ENCODE results near the gene EP400.

DNA sequence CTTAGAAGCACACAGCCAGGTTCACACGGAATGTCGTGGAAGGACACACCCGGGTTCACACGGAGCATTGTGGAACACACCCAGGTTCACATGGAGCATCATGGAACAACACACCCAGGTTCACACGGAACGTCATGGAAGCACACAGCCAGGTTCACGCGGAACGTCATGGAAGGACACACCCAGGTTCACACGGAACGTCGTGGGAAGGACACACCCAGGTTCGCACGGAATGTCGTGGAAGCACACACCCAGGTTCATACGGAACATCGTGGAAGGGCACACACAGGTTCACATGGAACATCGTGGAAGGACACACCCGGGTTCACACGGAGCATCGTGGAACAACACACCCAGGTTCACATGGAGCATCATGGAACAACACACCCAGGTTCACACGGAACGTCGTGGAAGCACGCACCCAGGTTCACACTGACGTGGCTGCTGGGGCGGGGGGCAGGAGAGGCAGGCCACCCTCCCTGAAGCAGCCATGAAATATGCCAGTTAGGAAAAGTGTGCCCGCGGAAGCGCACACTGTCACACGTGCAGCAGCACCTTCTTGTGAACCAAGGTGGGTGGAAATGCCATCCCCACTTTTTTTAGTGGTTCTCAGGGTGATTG lies 86.4 kb downstream of the EP400 start:
- TF ChIP-seq EZH2 (IDR thresholded peaks at IDR 0.05) = no peak
- TF ChIP-seq POLR2AphosphoS5 (IDR thresholded peaks at IDR 0.05; ENCODE audit: borderline replicate concordance, low read depth, low read length) = no peak
- TF ChIP-seq FOXP2 (optimal IDR thresholded peaks at IDR 0.05; ENCODE audit: control extremely low read depth, extremely low read length, insufficient read depth) = no peak

Data from SK-N-MC (cell line).